Measurements from ENCODE around the gene LRFN2.

GRCh38 chr6:40577672-40578071 lies 9.5 kb downstream of the LRFN2 start:
- TF ChIP-seq CTCF (IDR thresholded peaks at IDR 0.05; ENCODE audit: low read depth, low read length, poor library complexity, severe bottlenecking) (no peak), EZH2phosphoT487 (IDR thresholded peaks at IDR 0.05; ENCODE audit: borderline replicate concordance, low read length) (no peak)
